NT2/D1 (cell line): ENCODE measurements around the gene WDR90.

Experiments used
- DNase-seq: peaks from one replicate; pipeline ENCODE4 v3.0.0-alpha.2; 2011; ENCODE audit warnings: low read depth, low spot score
- H3K27me3 ChIP-seq: 2 replicates; pipeline ENCODE4 v1.6.0; 2011; ENCODE audit warnings: mild to moderate bottlenecking; ENCODE audit not compliant: insufficient read length, insufficient read depth
- H3K36me3 ChIP-seq: 2 replicates; pipeline ENCODE4 v1.6.1; 2011; ENCODE audit warnings: mild to moderate bottlenecking, low read length, mixed read lengths; ENCODE audit not compliant: insufficient read depth, insufficient read length
- H3K4me1 ChIP-seq: 2 replicates; pipeline ENCODE4 v1.5.1; 2011; ENCODE audit not compliant: insufficient read depth, insufficient read length
- H3K4me3 ChIP-seq: 2 replicates; pipeline ENCODE4 v1.5.1; 2011; ENCODE audit warnings: low read depth; ENCODE audit not compliant: insufficient read length
- H3K9ac ChIP-seq: 2 replicates; pipeline ENCODE4 v1.6.0; 2011; ENCODE audit warnings: low read depth; ENCODE audit not compliant: insufficient read length
- H3K9me3 ChIP-seq: 2 replicates; pipeline ENCODE4 v1.5.1; 2011; ENCODE audit warnings: mild to moderate bottlenecking, low read length; ENCODE audit not compliant: insufficient read depth
- SUZ12 ChIP-seq: IDR thresholded peaks from 2 replicates; pipeline ENCODE4 v1.6.1; 2011; ENCODE audit not compliant: insufficient read length, insufficient read depth; ENCODE audit errors: extremely low read depth
- YY1 ChIP-seq: IDR thresholded peaks from 2 replicates; pipeline ENCODE4 v1.6.1; 2011; ENCODE audit not compliant: insufficient read length, insufficient read depth
- ZNF274 ChIP-seq: IDR thresholded peaks from 2 replicates; pipeline ENCODE4 v1.6.1; 2011; ENCODE audit warnings: mild to moderate bottlenecking, low read depth, low read length

Gene WDR90

GRCh38 chr16:659618-660017 is 10.5 kb downstream of the WDR90 start:
- H3K9ac ChIP-seq, result no peak overlapping the region

GRCh38 chr16:660132-660458 is 10.9 kb downstream of the WDR90 start:
- H3K27me3 ChIP-seq, result no peaks in the 10 kb centered on the region
- peaks cover 16% of the 10 kb centered on the region for H3K4me1 ChIP-seq
- peaks cover 87% of the 10 kb centered on the region for H3K36me3 ChIP-seq
- DNase-seq, result no peak
- H3K9me3 ChIP-seq, result no peaks in the 10 kb centered on the region
- no peak overlapping the region for H3K9ac ChIP-seq
- no peak overlapping the region for H3K4me3 ChIP-seq
- TF ChIP-seq SUZ12, result no peak

More at GRCh38 chr16:659618-660017, 10.5 kb downstream of the WDR90 start:
- Histone ChIP-seq H3K9me3 (no peaks in the 10 kb centered on the region), H3K36me3 (peaks cover 90% of the 10 kb centered on the region), H3K4me3 (no peak overlapping the region), H3K4me1 (peaks cover 16% of the 10 kb centered on the region), H3K27me3 (no peaks in the 10 kb centered on the region)
- DNase-seq, result no peak
- no peak for TF ChIP-seq YY1
- no peak for TF ChIP-seq ZNF274
- no peak for TF ChIP-seq SUZ12

- Histone ChIP-seq H3K9ac (peak overlapping the region; percentile 74), H3K9me3 (no peaks in the 10 kb centered on the region), H3K4me3 (no peak overlapping the region), H3K36me3 (peaks cover 82% of the 10 kb centered on the region), H3K27me3 (no peaks in the 10 kb centered on the region), H3K4me1 (peaks cover 16% of the 10 kb centered on the region)
- peak; percentile 66 for DNase-seq
- TF ChIP-seq ZNF274 (no peak), SUZ12 (no peak), YY1 (no peak)
Measured at GRCh38 chr16:660459-661183, 11.5 kb downstream of the WDR90 start.

GRCh38 chr16:661184-661821 is 12.1 kb downstream of the WDR90 start:
- TF ChIP-seq ZNF274 (no peak), YY1 (no peak), SUZ12 (no peak)
- H3K9ac ChIP-seq, result peak overlapping the region; percentile 74

GRCh38 chr16:662095-662494 is 12.9 kb downstream of the WDR90 start:
- H3K4me3 ChIP-seq, result no peak overlapping the region
- no peak for DNase-seq
- TF ChIP-seq SUZ12, result no peak
- TF ChIP-seq YY1, result no peak
- TF ChIP-seq ZNF274, result no peak
- peaks cover 81% of the 10 kb centered on the region for H3K36me3 ChIP-seq
- H3K9ac ChIP-seq, result no peak overlapping the region
- H3K27me3 ChIP-seq, result no peaks in the 10 kb centered on the region
- H3K4me1 ChIP-seq, result peaks cover 19% of the 10 kb centered on the region
- no peaks in the 10 kb centered on the region for H3K9me3 ChIP-seq

More at GRCh38 chr16:661184-661821, 12.1 kb downstream of the WDR90 start:
- H3K27me3 ChIP-seq, result no peaks in the 10 kb centered on the region
- peaks cover 19% of the 10 kb centered on the region for H3K4me1 ChIP-seq
- H3K4me3 ChIP-seq, result no peak overlapping the region
- DNase-seq, result no peak
- H3K36me3 ChIP-seq, result peaks cover 81% of the 10 kb centered on the region
- no peaks in the 10 kb centered on the region for H3K9me3 ChIP-seq

- Histone ChIP-seq H3K9me3 (no peaks in the 10 kb centered on the region), H3K9ac (no peak overlapping the region), H3K36me3 (peaks cover 79% of the 10 kb centered on the region), H3K27me3 (no peaks in the 10 kb centered on the region), H3K4me1 (peaks cover 23% of the 10 kb centered on the region), H3K4me3 (no peak overlapping the region)
- TF ChIP-seq SUZ12, result no peak
- no peak for DNase-seq
Measured at GRCh38 chr16:662597-662996, 13.4 kb downstream of the WDR90 start.

- Histone ChIP-seq H3K27me3 (no peaks in the 10 kb centered on the region), H3K4me1 (peaks cover 20% of the 10 kb centered on the region), H3K9me3 (no peaks in the 10 kb centered on the region), H3K4me3 (no peak overlapping the region), H3K36me3 (peaks cover 76% of the 10 kb centered on the region), H3K9ac (peak overlapping the region; percentile 27)
- no peak for DNase-seq
- no peak for TF ChIP-seq YY1
- no peak for TF ChIP-seq SUZ12
- TF ChIP-seq ZNF274, result no peak
Measured at GRCh38 chr16:666572-666971, 17.4 kb downstream of the WDR90 start.
